Measurements from ENCODE around the gene RETREG1.
"Not testable (repeated sequence)": the region's sequence is repeated elsewhere in the genome, so short reads cannot be mapped to it uniquely, and the experiment has no call there.

Gene RETREG1

GRCh38 chr5:16660982-16661381, 44.2 kb upstream of the RETREG1 start:
- DNase-seq (ENCODE audit: low read depth): no peak
- no peak overlapping the region for H3K4me3 ChIP-seq (ENCODE audit: low read depth, low read length)
- no peak for TF ChIP-seq CTCF (IDR thresholded peaks at IDR 0.05; ENCODE audit: control insufficient read depth, extremely low read depth, insufficient read depth)

- no peak for TF ChIP-seq CTCF (IDR thresholded peaks at IDR 0.05; ENCODE audit: control insufficient read depth, extremely low read depth, insufficient read depth)
Observed at GRCh38 chr5:16659536-16659935, 42.7 kb upstream of the RETREG1 start.

GRCh38 chr5:16656561-16657191, 39.9 kb upstream of the RETREG1 start:
- no peak for DNase-seq (ENCODE audit: low read depth)
- H3K4me3 ChIP-seq (ENCODE audit: low read depth, low read length): no peak overlapping the region
- no peak for TF ChIP-seq CTCF (IDR thresholded peaks at IDR 0.05; ENCODE audit: control insufficient read depth, extremely low read depth, insufficient read depth)

More at GRCh38 chr5:16659536-16659935, 42.7 kb upstream of the RETREG1 start:
- no peak overlapping the region for H3K4me3 ChIP-seq (ENCODE audit: low read depth, low read length)
- no peak for DNase-seq (ENCODE audit: low read depth)

- DNase-seq (ENCODE audit: low read depth): no peak
- no peak for TF ChIP-seq CTCF (IDR thresholded peaks at IDR 0.05; ENCODE audit: control insufficient read depth, extremely low read depth, insufficient read depth)
- H3K4me3 ChIP-seq (ENCODE audit: low read depth, low read length): no peak overlapping the region
Observed at GRCh38 chr5:16654647-16655334, 38.0 kb upstream of the RETREG1 start.

GRCh38 chr5:16648739-16649138, 31.9 kb upstream of the RETREG1 start:
- H3K4me3 ChIP-seq (ENCODE audit: low read depth, low read length); DNase-seq (ENCODE audit: low read depth): not testable (repeated sequence)

- H3K4me3 ChIP-seq (ENCODE audit: low read depth, low read length): no peak overlapping the region
- no peak for TF ChIP-seq CTCF (IDR thresholded peaks at IDR 0.05; ENCODE audit: control insufficient read depth, extremely low read depth, insufficient read depth)
- no peak for DNase-seq (ENCODE audit: low read depth)
Observed at GRCh38 chr5:16644301-16644889, 27.6 kb upstream of the RETREG1 start.

GRCh38 chr5:16642867-16643266, 26.1 kb upstream of the RETREG1 start:
- TF ChIP-seq CTCF (IDR thresholded peaks at IDR 0.05; ENCODE audit: control insufficient read depth, extremely low read depth, insufficient read depth): no peak
- H3K4me3 ChIP-seq (ENCODE audit: low read depth, low read length): no peak overlapping the region
- no peak for DNase-seq (ENCODE audit: low read depth)

Data from LNCaP clone FGC (cell line).